K562 (cell line): ENCODE measurements around the gene MYL11. TPM values are rescaled to one million over a fixed set of nuclear protein-coding genes. Genes with fewer than 3 reads are reported as not detected.

ENCODE experiments used
- ATF1 ChIP-seq, 2 experiments: fragments of 450-650 bp in 1 of 2; IDR thresholded peaks; 2 replicates each; pipeline ENCODE4 v1.6.1; 2016; ENCODE audit warnings: missing compliant biosample characterization in 1 of 2, missing genetic modification characterization in 1 of 2
- ELF1 ChIP-seq: fragments of 200-800 bp; sonication (Bioruptor generic); IDR thresholded peaks from 2 replicates; pipeline ENCODE4 v1.6.1; 2016; ENCODE audit warnings: missing genetic modification characterization, missing compliant biosample characterization
- MEF2D ChIP-seq: conservative IDR thresholded peaks from 2 replicates; pipeline ENCODE4 v1.6.1; 2016; ENCODE audit warnings: low read depth, missing genetic modification characterization, missing compliant biosample characterization
- RNF2 ChIP-seq: sonication (generic); IDR thresholded peaks from 2 replicates; pipeline ENCODE4 v1.6.1; 2016
- U2AF1 ChIP-seq: fragments of 200-400 bp; formaldehyde crosslinking; optimal IDR thresholded peaks from 2 replicates; pipeline ENCODE3; 2017; ENCODE audit warnings: mild to moderate bottlenecking, low read depth, low read length, moderate library complexity
- WHSC1 ChIP-seq: IDR thresholded peaks from one replicate; pipeline ENCODE4 v1.6.1; 2012; ENCODE audit warnings: low read length, control low read depth, inconsistent platforms
- ZNF274 ChIP-seq: IDR thresholded peaks from 2 replicates; pipeline ENCODE4 v1.6.1; 2011; ENCODE audit warnings: low read depth, mild to moderate bottlenecking, low read length, moderate library complexity, borderline replicate concordance
- ZNF408 ChIP-seq: fragments of 250-450 bp; sonication (Bioruptor Pico); IDR thresholded peaks from 2 replicates; pipeline ENCODE4 v1.4.0; 2020; ENCODE audit warnings: low read depth, mild to moderate bottlenecking, moderate library complexity
- polyA plus RNA-seq, 8 experiments: library from polyadenylated mRNA; depleted of rRNA in 4 of 8; stranded (reverse) in 5 of 8; unstranded in 3 of 8; fragments of >200 nt; fragmentation: Nextera tagmentation in 2 of 8; fragmentation: Illumina TruSeq in 1 of 8; extraction: Ambion mirVana in 2 of 8; extraction: Trizol in 1 of 8; gene quantifications; 2 replicates each; pipeline versions ENCODE4 v1.2.1 to v1.2.3, GENCODE V29; 2011 to 2014; ENCODE audit warnings: inconsistent platforms in 1 of 8, missing spikeins in 1 of 8
- total RNA-seq, 7 experiments: library from RNA; depleted of rRNA in 6 of 7; stranded (reverse); fragments of >200 nt in 6 of 7; fragmentation: Illumina TruSeq in 2 of 7; extraction: Trizol in 2 of 7; gene quantifications; 2 replicates each; pipeline versions ENCODE4 v1.2.1 to v1.2.3, GENCODE V29; 2011 to 2021; ENCODE audit warnings: low replicate concordance in 1 of 7
- TF ChIP-seq, protein P1 (sequence below), 2 experiments: fragments of 450-650 bp in 1 of 2; sonication (generic) in 1 of 2; formaldehyde crosslinking in 1 of 2; IDR thresholded peaks in 1 of 2; conservative IDR thresholded peaks in 1 of 2; 2 replicates each; pipeline versions ENCODE4 v1.6.1 to v1.8.1; 2016 to 2023; ENCODE audit warnings: mild to moderate bottlenecking in 2 of 2, moderate library complexity in 2 of 2, inconsistent platforms in 1 of 2, missing genetic modification reagents in 1 of 2
- TF ChIP-seq, protein P2 (sequence below): fragments of 450-650 bp; IDR thresholded peaks from 2 replicates; pipeline ENCODE4 v1.6.1; 2016; ENCODE audit warnings: missing biosample characterization, missing genetic modification characterization
- TF ChIP-seq, protein P3 (sequence below), 2 experiments: fragments of 450-650 bp; formaldehyde crosslinking in 1 of 2; IDR thresholded peaks; 2 replicates each; pipeline versions ENCODE4 v1.4.0 to v1.6.1; 2014 to 2020; ENCODE audit warnings: mild to moderate bottlenecking in 2 of 2, borderline replicate concordance in 1 of 2, low read depth in 1 of 2
- TF ChIP-seq, protein P4 (sequence below), 2 experiments: fragments of 250-450 bp in 1 of 2; fragments of 450-650 bp in 1 of 2; sonication (Bioruptor Pico) in 1 of 2; IDR thresholded peaks; 2 replicates each; pipeline versions ENCODE4 v1.6.1 to v1.8.0; 2016 to 2021; ENCODE audit warnings: mild to moderate bottlenecking in 2 of 2, moderate library complexity in 2 of 2, missing compliant biosample characterization in 1 of 2, missing genetic modification characterization in 1 of 2
- TF ChIP-seq, protein P5 (sequence below): fragments of 450-650 bp; IDR thresholded peaks from 2 replicates; pipeline ENCODE4 v1.6.1; 2016; ENCODE audit warnings: antibody characterized with exemption

Gene MYL11
- total and polyA plus RNA-seq, 9 of the 15 experiments (the other 6 are each of a cell fraction or from before 2014, with no cell fraction given) = 0.31 to 1.5 (median 0.73) TPM; not detected in 4

DNA sequence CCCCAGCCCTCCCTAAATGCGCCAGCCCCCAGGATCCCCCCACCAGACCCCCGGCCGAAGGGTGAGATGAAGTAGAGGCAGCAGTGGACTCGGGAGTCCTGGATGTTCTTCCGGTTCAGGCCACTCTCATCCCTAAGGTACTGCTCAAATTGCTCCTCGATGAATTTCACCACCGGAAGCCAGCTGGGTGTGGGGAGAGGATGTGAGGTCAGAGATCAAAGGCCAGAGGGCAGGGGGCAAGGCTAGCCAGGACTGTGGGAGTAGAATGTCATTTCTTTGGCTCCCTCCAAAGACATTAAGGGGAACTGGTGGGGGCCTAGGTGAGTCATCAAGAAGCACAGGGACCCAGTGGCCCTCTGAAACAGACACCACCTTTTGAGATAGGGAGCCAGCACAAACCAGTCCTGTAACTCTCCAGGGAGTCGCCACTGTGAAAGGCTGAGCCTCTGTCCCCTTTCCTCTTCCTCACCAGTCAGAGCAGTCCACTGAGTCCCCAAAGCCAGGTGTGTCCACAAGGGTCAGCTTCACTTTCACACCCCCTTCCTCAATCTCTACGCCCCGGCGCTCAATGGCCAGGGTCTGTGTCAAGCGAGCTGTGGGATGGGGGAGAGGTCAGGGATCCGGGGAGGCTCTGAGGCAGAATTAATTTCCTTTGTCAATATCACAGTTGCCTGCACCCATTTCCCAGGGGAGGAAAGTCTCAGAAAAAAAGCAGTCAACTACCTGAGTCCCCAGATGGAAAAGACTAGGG is 6.9 kb downstream of the MYL11 start (continued):
- TF ChIP-seq, protein P1, sequence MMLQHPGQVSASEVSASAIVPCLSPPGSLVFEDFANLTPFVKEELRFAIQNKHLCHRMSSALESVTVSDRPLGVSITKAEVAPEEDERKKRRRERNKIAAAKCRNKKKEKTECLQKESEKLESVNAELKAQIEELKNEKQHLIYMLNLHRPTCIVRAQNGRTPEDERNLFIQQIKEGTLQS (IDR thresholded peaks at IDR 0.05) = peak; percentile 95
- TF ChIP-seq, protein P1 (CRISPR knock-in tag; conservative IDR thresholded peaks at IDR 0.05) = no peak
- no peak for TF ChIP-seq WHSC1
- TF ChIP-seq ZNF408 = no peak
- peak; percentile 75 for TF ChIP-seq RNF2
- TF ChIP-seq, protein P2, sequence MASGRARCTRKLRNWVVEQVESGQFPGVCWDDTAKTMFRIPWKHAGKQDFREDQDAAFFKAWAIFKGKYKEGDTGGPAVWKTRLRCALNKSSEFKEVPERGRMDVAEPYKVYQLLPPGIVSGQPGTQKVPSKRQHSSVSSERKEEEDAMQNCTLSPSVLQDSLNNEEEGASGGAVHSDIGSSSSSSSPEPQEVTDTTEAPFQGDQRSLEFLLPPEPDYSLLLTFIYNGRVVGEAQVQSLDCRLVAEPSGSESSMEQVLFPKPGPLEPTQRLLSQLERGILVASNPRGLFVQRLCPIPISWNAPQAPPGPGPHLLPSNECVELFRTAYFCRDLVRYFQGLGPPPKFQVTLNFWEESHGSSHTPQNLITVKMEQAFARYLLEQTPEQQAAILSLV = no peak
- no peak for TF ChIP-seq ATF1 (CRISPR knock-in tag; IDR thresholded peaks at IDR 0.05)
- TF ChIP-seq ATF1 (tag; IDR thresholded peaks at IDR 0.05) = peak; percentile 61
- TF ChIP-seq ELF1 (tag) = no peak
- TF ChIP-seq MEF2D (tag) = peak; percentile 30; the same call in 1 of the 2 replicates
- TF ChIP-seq, protein P3, sequence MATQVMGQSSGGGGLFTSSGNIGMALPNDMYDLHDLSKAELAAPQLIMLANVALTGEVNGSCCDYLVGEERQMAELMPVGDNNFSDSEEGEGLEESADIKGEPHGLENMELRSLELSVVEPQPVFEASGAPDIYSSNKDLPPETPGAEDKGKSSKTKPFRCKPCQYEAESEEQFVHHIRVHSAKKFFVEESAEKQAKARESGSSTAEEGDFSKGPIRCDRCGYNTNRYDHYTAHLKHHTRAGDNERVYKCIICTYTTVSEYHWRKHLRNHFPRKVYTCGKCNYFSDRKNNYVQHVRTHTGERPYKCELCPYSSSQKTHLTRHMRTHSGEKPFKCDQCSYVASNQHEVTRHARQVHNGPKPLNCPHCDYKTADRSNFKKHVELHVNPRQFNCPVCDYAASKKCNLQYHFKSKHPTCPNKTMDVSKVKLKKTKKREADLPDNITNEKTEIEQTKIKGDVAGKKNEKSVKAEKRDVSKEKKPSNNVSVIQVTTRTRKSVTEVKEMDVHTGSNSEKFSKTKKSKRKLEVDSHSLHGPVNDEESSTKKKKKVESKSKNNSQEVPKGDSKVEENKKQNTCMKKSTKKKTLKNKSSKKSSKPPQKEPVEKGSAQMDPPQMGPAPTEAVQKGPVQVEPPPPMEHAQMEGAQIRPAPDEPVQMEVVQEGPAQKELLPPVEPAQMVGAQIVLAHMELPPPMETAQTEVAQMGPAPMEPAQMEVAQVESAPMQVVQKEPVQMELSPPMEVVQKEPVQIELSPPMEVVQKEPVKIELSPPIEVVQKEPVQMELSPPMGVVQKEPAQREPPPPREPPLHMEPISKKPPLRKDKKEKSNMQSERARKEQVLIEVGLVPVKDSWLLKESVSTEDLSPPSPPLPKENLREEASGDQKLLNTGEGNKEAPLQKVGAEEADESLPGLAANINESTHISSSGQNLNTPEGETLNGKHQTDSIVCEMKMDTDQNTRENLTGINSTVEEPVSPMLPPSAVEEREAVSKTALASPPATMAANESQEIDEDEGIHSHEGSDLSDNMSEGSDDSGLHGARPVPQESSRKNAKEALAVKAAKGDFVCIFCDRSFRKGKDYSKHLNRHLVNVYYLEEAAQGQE (IDR thresholded peaks at IDR 0.05; ENCODE audit: borderline replicate concordance) = peak; percentile 97
- TF ChIP-seq, protein P3 (CRISPR knock-in tag; IDR thresholded peaks at IDR 0.05; ENCODE audit: low read depth) = no peak
- TF ChIP-seq, protein P4, sequence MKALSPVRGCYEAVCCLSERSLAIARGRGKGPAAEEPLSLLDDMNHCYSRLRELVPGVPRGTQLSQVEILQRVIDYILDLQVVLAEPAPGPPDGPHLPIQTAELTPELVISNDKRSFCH (CRISPR knock-in tag; IDR thresholded peaks at IDR 0.05) = no peak
- TF ChIP-seq, protein P4 (tag; IDR thresholded peaks at IDR 0.05) = no peak
- TF ChIP-seq ZNF274 = no peak
- TF ChIP-seq U2AF1 = no peak
- TF ChIP-seq, protein P5, sequence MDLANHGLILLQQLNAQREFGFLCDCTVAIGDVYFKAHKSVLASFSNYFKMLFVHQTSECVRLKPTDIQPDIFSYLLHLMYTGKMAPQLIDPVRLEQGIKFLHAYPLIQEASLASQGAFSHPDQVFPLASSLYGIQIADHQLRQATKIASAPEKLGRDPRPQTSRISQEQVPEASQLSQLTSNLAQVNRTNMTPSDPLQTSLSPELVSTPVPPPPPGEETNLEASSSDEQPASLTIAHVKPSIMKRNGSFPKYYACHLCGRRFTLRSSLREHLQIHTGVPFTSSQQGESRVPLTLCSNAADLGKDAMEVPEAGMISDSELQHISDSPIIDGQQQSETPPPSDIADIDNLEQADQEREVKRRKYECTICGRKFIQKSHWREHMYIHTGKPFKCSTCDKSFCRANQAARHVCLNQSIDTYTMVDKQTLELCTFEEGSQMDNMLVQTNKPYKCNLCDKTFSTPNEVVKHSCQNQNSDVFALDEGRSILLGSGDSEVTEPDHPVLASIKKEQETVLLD = peak; percentile 76; the same call in 1 of the 2 replicates
